Breast epithelium (tissue), 4 donors: ENCODE data around the gene HIBADH. TPM values are rescaled to one million over a fixed set of nuclear protein-coding genes. Genes with fewer than 3 reads are reported as not detected.

Source experiments
- DNase-seq, 2 donors: peaks; one replicate each; pipeline ENCODE4 v3.0.0-alpha.2; 2019; ENCODE audit warnings: low spot score in 2 of 2
- H3K27ac ChIP-seq, 2 donors: fragments of 200-600 bp; sonication (generic) in 1 of 2; one replicate each; pipeline ENCODE4 v1.5.1; 2016 to 2019; ENCODE audit warnings: mild to moderate bottlenecking in 1 of 2
- H3K27me3 ChIP-seq, 2 donors: fragments of 200-600 bp; sonication (generic) in 1 of 2; one replicate each; pipeline versions ENCODE4 v1.5.1 to v1.6.0; 2017 to 2019; ENCODE audit warnings: control low read depth in 1 of 2, mild to moderate bottlenecking in 1 of 2
- H3K36me3 ChIP-seq: fragments of 200-600 bp; one replicate; pipeline ENCODE4 v1.5.1; 2019
- H3K4me1 ChIP-seq, 2 donors: fragments of 200-600 bp; sonication (generic); one replicate each; pipeline ENCODE4 v1.5.1; 2016 to 2019; ENCODE audit warnings: control low read depth in 1 of 2
- H3K4me3 ChIP-seq, 3 donors: fragments of 200-600 bp; sonication (generic); 1 replicate in 2 of 3; 2 replicates in 1 of 3; pipeline ENCODE4 v1.5.1; 2016 to 2019; ENCODE audit warnings: mild to moderate bottlenecking in 3 of 3, moderate library complexity in 2 of 3
- H3K9me3 ChIP-seq, 2 donors: fragments of 200-600 bp; sonication (generic) in 1 of 2; one replicate each; pipeline ENCODE4 v1.5.1; 2016 to 2019; ENCODE audit warnings: control low read depth in 1 of 2
- CTCF ChIP-seq, 3 donors: fragments of 450-650 bp; IDR thresholded peaks; one replicate each; pipeline ENCODE4 v1.5.1; 2016 to 2017; ENCODE audit warnings: antibody characterized with exemption in 3 of 3, mild to moderate bottlenecking in 3 of 3, moderate library complexity in 3 of 3
- POLR2A ChIP-seq: fragments of 450-650 bp; IDR thresholded peaks from one replicate; pipeline ENCODE4 v1.6.1; 2016; ENCODE audit warnings: antibody characterized with exemption, mild to moderate bottlenecking, moderate library complexity
- POLR2AphosphoS5 ChIP-seq, 3 donors: sonication (generic); formaldehyde crosslinking; IDR thresholded peaks; one replicate each; pipeline ENCODE4 v1.6.1; 2017; ENCODE audit warnings: antibody characterized with exemption in 3 of 3
- intact Hi-C: fragments of 100-400 bp; cut with DNase I; formaldehyde crosslinking; loops from one replicate; pipeline ENCODE4 v1.15.1; 2023; ENCODE audit warnings: low total_unique reads
- total RNA-seq, 3 donors: library from RNA; depleted of rRNA; stranded (reverse); fragments of >200 nt; gene quantifications; one replicate each; pipeline ENCODE4 v1.1.0, GENCODE V29; 2016

The HIBADH gene
- total RNA-seq, 3 donors from 2014 or later, result 50.5 to 80.1 (median 67.5) TPM

GRCh38 chr7:27611059-27611458, 51.6 kb downstream of the HIBADH start:
- intact Hi-C loops, result no loop called here
- no peak for DNase-seq
- H3K9me3 ChIP-seq, result no peaks in the 10 kb centered on the region
- no peak overlapping the region for H3K27ac ChIP-seq
- no peaks in the 10 kb centered on the region for H3K27me3 ChIP-seq
- H3K4me3 ChIP-seq, result no peak overlapping the region
- no peaks in the 10 kb centered on the region for H3K36me3 ChIP-seq
- H3K4me1 ChIP-seq, result no peaks in the 10 kb centered on the region
- TF ChIP-seq POLR2A, result no peak
- no peak for TF ChIP-seq CTCF (IDR thresholded peaks at IDR 0.05)
- no peak for TF ChIP-seq POLR2AphosphoS5 (IDR thresholded peaks at IDR 0.05)

DNA sequence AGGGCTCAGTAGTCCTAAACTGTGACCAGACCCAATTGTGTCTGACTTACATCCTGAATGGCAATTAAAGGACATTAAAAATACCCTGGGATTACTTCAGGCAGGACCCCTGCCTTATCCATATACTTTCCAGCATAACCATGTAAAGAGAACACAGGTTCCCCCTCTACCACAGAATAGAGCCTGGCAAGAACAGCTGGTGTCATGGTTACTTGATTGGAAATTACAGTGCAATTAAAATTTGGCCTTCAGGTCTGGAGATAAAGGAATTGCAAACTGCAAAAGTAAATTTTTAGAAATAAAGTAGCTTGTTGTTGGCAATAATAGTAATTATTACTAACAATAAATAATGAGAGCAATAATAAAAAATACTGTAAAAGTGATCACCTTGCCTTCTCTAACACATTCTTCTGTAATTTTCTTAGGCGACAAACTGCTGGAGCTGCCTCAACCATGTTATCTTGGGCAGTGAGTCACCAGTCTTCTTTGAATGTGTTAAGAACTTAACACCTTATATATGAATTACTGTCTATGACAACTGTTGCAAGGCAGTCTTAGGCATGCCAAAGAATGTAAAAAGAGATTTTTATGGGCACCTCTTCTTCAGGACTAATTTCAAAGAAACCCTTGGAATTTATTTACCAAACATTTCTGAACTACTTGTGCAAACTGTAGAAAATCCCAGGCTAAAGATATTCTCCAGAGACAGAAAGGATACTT, 53.7 kb downstream of the HIBADH start:
- Histone ChIP-seq H3K9me3 (no peaks in the 10 kb centered on the region), H3K4me3 (no peak overlapping the region), H3K27ac (no peak overlapping the region), H3K36me3 (no peaks in the 10 kb centered on the region), H3K27me3 (no peaks in the 10 kb centered on the region), H3K4me1 (no peaks in the 10 kb centered on the region)
- intact Hi-C loops, result no loop called here
- TF ChIP-seq POLR2AphosphoS5 (IDR thresholded peaks at IDR 0.05) (no peak), CTCF (IDR thresholded peaks at IDR 0.05) (no peak), POLR2A (no peak)
- DNase-seq, result no peak

DNA sequence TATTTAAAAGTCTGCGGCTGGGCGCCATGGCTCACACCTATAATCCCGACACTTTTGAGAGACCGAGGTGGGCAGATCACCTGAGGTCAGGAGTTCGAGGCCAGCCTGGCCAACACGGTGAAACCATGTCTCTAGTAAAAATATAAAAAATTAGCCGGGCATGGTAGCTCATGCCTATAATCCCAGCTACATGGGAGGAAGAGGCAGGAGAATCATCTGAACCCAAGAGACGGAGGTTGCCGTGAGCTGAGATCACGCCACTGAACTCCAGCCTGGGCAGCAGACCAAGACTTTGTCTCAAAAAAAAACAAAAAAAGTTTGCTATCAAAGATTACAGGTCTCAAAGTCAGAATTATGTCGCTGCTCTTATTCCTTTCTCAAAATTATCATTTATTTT, 55.5 kb downstream of the HIBADH start:
- intact Hi-C loops, result no loop called here
- TF ChIP-seq POLR2AphosphoS5 (IDR thresholded peaks at IDR 0.05) (no peak), CTCF (IDR thresholded peaks at IDR 0.05) (no peak), POLR2A (no peak)
- DNase-seq, result no peak
- Histone ChIP-seq H3K36me3 (no peaks in the 10 kb centered on the region), H3K27me3 (no peaks in the 10 kb centered on the region), H3K9me3 (no peaks in the 10 kb centered on the region), H3K4me1 (no peaks in the 10 kb centered on the region), H3K27ac (no peak overlapping the region), H3K4me3 (no peak overlapping the region)

DNA sequence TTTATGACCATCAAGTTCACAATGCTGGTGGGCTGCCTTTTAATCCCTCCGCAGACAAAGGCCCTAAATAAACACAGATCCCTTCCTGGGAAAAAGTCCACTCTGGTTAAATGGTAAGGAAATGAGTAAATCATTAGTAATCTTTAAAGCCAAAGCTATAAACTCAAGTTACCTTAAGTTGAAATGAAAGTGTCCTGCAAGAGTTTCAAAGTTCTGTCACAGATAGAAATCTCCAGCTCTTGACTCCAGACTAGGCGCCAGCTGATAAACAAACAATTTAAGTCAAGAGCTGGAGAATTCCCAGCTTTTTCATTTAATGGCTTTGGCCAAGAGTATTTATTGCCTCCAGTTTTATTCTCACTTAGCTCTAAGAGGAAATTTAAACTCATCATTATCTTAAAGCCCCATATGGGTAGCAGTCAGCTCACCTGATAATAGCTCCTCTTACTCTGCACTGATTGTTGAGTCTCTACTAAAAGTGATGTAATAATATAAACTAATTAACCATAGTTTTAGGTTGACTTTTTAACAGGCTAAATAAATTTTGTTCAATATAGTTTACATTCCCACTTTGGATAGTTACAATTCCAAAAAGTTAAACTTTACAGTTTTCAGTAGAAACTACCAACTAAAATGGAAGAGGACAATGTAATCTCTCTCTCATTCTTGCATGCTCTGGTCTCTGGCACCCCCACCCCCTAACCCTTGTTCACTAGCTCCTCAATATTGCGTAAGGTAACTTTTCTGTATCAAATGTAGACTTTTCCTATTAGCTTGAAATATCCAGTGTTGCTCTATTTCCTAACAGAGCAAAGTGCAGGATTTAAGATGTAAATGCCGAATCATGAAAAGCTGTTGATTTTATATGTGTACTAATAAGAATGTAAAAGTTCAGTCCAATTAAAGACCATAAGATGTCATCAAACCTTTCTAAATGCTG, 56.1 kb downstream of the HIBADH start:
- no peak for DNase-seq
- intact Hi-C loops, result no loop called here
- TF ChIP-seq CTCF (IDR thresholded peaks at IDR 0.05) (no peak), POLR2AphosphoS5 (IDR thresholded peaks at IDR 0.05) (no peak), POLR2A (no peak)
- Histone ChIP-seq H3K4me1 (no peaks in the 10 kb centered on the region), H3K36me3 (no peaks in the 10 kb centered on the region), H3K27ac (no peak overlapping the region), H3K4me3 (no peak overlapping the region), H3K27me3 (no peaks in the 10 kb centered on the region), H3K9me3 (no peaks in the 10 kb centered on the region)
